Natural killer cell (primary cell): ENCODE results near the gene ARMC9. TPM values are rescaled to one million over a fixed set of nuclear protein-coding genes. Genes with fewer than 3 reads are reported as not detected.

Experiments
- ATAC-seq, 3 donors: fragments of 150-1000 bp in 2 of 3; fragments of 200-7000 bp in 1 of 3; cut with Tn5 transposase; 1 replicate in 1 of 3; 2 replicates in 2 of 3; pipeline ENCODE4 v1.10.0; 2021; ENCODE audit warnings: mild to moderate bottlenecking in 2 of 3, moderate library complexity in 2 of 3
- DNase-seq, 2 donors: peaks; one replicate each; pipeline versions ENCODE4 v3.0.0 to v3.0.0-alpha.2; 2013 to 2021; ENCODE audit warnings: mixed read lengths in 1 of 2
- H3K27ac ChIP-seq: one replicate; pipeline ENCODE4 v1.5.1; 2013; ENCODE audit warnings: mild to moderate bottlenecking, low read length
- H3K27me3 ChIP-seq: one replicate; pipeline ENCODE4 v1.6.1; 2013; ENCODE audit warnings: low read length; ENCODE audit not compliant: control insufficient read depth, insufficient read depth
- H3K36me3 ChIP-seq: one replicate; pipeline ENCODE4 v1.6.1; 2013; ENCODE audit warnings: low read length; ENCODE audit not compliant: control insufficient read depth, insufficient read depth
- H3K4me1 ChIP-seq: one replicate; pipeline ENCODE4 v1.6.1; 2013; ENCODE audit warnings: low read length; ENCODE audit not compliant: control insufficient read depth, insufficient read depth
- H3K4me3 ChIP-seq: one replicate; pipeline ENCODE4 v1.5.1; 2013; ENCODE audit warnings: low read length
- H3K9me3 ChIP-seq: one replicate; pipeline ENCODE4 v1.6.1; 2013; ENCODE audit warnings: low read length; ENCODE audit not compliant: control insufficient read depth, insufficient read depth
- H3K27ac Mint-ChIP-seq, 2 donors: one replicate each; pipeline ENCODE4 v1.8.0; 2022; ENCODE audit warnings: mild to moderate bottlenecking in 2 of 2, mixed read lengths in 2 of 2, moderate library complexity in 1 of 2
- H3K27me3 Mint-ChIP-seq, 2 donors: one replicate each; pipeline ENCODE4 v1.8.0; 2022; ENCODE audit warnings: low read depth in 2 of 2, mixed read lengths in 2 of 2
- H3K36me3 Mint-ChIP-seq: one replicate; pipeline ENCODE4 v1.8.0; 2022; ENCODE audit warnings: mixed read lengths
- H3K4me1 Mint-ChIP-seq, 2 donors: one replicate each; pipeline ENCODE4 v1.8.0; 2022; ENCODE audit warnings: mixed read lengths in 2 of 2
- H3K4me3 Mint-ChIP-seq: one replicate; pipeline ENCODE4 v1.8.0; 2022; ENCODE audit warnings: mild to moderate bottlenecking, moderate library complexity, mixed read lengths
- H3K9me3 Mint-ChIP-seq, 2 donors: one replicate each; pipeline ENCODE4 v1.8.0; 2022; ENCODE audit warnings: mixed read lengths in 2 of 2
- WGBS: methylation state at CpG from one replicate; pipeline ENCODE4 v1.1.7; 2013; ENCODE audit warnings: missing lambda C conversion rate; ENCODE audit not compliant: insufficient coverage; 5-methylcytosine and 5-hydroxymethylcytosine counted together
- intact Hi-C: fragments of 100-400 bp; cut with micrococcal nuclease; formaldehyde crosslinking; loops from one replicate; pipeline ENCODE4 v1.14.2; 2022
- total RNA-seq, 4 donors: library from RNA; stranded (reverse); fragments of 120-200 nt in 1 of 4; gene quantifications; one replicate each; pipeline versions ENCODE4 v1.2.3 to v1.2.4, GENCODE V29; 2013 to 2022
- TF ChIP-seq, protein P1 (sequence below): fragments of 200-600 bp; IDR thresholded peaks from one replicate; pipeline ENCODE4 v1.8.0; 2022; ENCODE audit warnings: antibody characterized with exemption

The ARMC9 gene
- total RNA-seq, 3 donors from 2014 or later (not counting 1 experiment from before 2014, with no cell fraction given), result 1.2 to 2.3 (median 2.0) TPM

DNA sequence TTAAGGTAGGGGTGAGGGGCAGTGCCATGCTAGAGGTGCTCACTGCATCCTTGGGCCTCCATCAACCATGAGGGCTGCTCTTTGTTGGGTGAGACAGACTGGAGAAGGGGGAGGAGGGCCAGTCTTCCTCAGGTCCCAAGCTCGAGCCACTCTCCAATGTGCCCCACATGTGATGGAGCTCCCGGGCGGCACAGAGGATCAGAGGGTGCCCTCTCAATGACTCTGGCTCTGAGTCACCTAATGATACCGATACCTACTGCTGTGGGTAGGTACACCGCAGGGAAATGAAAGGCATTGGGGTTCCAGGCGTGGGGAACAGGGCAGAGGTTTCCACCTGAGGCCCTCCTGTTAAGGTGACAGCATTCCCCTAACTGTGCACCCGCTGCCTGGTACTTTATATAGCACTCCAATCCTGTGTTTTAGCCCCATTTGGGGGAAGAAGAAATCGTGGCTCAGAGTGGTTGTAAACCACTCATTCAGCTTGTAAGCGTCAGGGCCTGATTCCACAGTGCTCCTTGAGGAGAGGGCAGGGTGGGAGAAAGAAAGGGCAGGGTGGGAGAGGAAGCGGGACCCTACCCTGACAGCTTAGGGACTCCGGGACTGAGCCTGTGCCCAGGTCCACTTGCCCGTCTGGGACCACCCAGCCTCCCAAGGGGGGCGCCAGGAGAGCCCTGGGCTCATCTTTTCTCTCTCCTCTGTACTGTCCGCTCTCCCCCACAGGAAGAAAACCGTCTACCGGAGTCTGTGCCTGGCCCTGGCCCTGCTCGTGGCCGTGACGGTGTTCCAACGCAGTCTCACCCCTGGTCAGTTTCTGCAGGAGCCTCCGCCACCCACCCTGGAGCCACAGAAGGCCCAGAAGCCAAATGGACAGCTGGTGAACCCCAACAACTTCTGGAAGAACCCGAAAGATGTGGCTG, 198.8 kb downstream of the ARMC9 start:
- Mint-ChIP-seq H3K4me3 (peak overlapping the region; percentile 89), H3K27ac (peak overlapping the region; percentile 83 to 93), H3K27me3 (no peaks in the 10 kb centered on the region), H3K4me1 (peaks cover 48 to 65% of the 10 kb centered on the region in 2 donors), H3K36me3 (no peaks in the 10 kb centered on the region), H3K9me3 (no peaks in the 10 kb centered on the region)
- intact Hi-C loops, result no loop called here
- Histone ChIP-seq H3K4me1 (peaks cover 68% of the 10 kb centered on the region), H3K9me3 (no peaks in the 10 kb centered on the region), H3K27me3 (no peaks in the 10 kb centered on the region), H3K36me3 (peaks cover 6% of the 10 kb centered on the region), H3K4me3 (peak overlapping the region; percentile 44), H3K27ac (peak overlapping the region; percentile 3)
- DNase-seq (no peak), ATAC-seq (no peak)
- TF ChIP-seq, protein P1, sequence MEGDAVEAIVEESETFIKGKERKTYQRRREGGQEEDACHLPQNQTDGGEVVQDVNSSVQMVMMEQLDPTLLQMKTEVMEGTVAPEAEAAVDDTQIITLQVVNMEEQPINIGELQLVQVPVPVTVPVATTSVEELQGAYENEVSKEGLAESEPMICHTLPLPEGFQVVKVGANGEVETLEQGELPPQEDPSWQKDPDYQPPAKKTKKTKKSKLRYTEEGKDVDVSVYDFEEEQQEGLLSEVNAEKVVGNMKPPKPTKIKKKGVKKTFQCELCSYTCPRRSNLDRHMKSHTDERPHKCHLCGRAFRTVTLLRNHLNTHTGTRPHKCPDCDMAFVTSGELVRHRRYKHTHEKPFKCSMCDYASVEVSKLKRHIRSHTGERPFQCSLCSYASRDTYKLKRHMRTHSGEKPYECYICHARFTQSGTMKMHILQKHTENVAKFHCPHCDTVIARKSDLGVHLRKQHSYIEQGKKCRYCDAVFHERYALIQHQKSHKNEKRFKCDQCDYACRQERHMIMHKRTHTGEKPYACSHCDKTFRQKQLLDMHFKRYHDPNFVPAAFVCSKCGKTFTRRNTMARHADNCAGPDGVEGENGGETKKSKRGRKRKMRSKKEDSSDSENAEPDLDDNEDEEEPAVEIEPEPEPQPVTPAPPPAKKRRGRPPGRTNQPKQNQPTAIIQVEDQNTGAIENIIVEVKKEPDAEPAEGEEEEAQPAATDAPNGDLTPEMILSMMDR, result no peak
- 89% methylated on average over 22 of the region's 22 CpGs for WGBS

DNA sequence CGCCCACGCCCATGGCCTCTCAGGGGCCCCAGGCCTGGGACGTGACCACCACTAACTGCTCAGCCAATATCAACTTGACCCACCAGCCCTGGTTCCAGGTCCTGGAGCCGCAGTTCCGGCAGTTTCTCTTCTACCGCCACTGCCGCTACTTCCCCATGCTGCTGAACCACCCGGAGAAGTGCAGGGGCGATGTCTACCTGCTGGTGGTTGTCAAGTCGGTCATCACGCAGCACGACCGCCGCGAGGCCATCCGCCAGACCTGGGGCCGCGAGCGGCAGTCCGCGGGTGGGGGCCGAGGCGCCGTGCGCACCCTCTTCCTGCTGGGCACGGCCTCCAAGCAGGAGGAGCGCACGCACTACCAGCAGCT, 199.5 kb downstream of the ARMC9 start:
- peak overlapping the region; percentile 65 for H3K4me3 Mint-ChIP-seq
- H3K27ac Mint-ChIP-seq, result peak overlapping the region; percentile 83 to 93
- no peak for ATAC-seq
- H3K4me1 Mint-ChIP-seq, result peaks cover 45 to 65% of the 10 kb centered on the region in 2 donors
- H3K4me1 ChIP-seq, result peaks cover 62% of the 10 kb centered on the region
- no peaks in the 10 kb centered on the region for H3K9me3 ChIP-seq
- TF ChIP-seq, protein P1, result no peak
- peaks cover 6% of the 10 kb centered on the region for H3K36me3 ChIP-seq
- no peaks in the 10 kb centered on the region for H3K36me3 Mint-ChIP-seq
- WGBS, result 91% methylated on average over 28 of the region's 28 CpGs
- no peaks in the 10 kb centered on the region for H3K27me3 Mint-ChIP-seq
- no peaks in the 10 kb centered on the region for H3K27me3 ChIP-seq
- no peak for DNase-seq
- no peak overlapping the region for H3K27ac ChIP-seq
- H3K9me3 Mint-ChIP-seq, result no peaks in the 10 kb centered on the region
- H3K4me3 ChIP-seq, result no peak overlapping the region
- intact Hi-C loops, result no loop called here

DNA sequence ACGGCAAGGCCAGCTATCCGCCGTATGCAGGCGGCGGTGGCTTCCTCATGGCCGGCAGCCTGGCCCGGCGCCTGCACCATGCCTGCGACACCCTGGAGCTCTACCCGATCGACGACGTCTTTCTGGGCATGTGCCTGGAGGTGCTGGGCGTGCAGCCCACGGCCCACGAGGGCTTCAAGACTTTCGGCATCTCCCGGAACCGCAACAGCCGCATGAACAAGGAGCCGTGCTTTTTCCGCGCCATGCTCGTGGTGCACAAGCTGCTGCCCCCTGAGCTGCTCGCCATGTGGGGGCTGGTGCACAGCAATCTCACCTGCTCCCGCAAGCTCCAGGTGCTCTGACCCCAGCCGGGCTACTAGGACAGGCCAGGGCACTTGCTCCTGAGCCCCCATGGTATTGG, 200.2 kb downstream of the ARMC9 start:
- intact Hi-C loops, result no loop called here
- DNase-seq (no peak), ATAC-seq (no peak)
- Histone ChIP-seq H3K4me1 (peaks cover 55% of the 10 kb centered on the region), H3K27ac (no peak overlapping the region), H3K36me3 (peaks cover 6% of the 10 kb centered on the region), H3K9me3 (no peaks in the 10 kb centered on the region), H3K4me3 (no peak overlapping the region), H3K27me3 (no peaks in the 10 kb centered on the region)
- Mint-ChIP-seq H3K36me3 (no peaks in the 10 kb centered on the region), H3K27me3 (no peaks in the 10 kb centered on the region), H3K4me1 (peaks cover 38 to 59% of the 10 kb centered on the region in 2 donors), H3K27ac (peak overlapping the region in 1 of 2 donors; percentile 83), H3K9me3 (no peaks in the 10 kb centered on the region), H3K4me3 (peak overlapping the region; percentile 49)
- TF ChIP-seq, protein P1, result no peak
- 94% methylated on average over 27 of the region's 27 CpGs for WGBS
